Thyroid gland (tissue), 4 donors: Measurements from ENCODE around the gene TBCD. TPM values are rescaled to one million over a fixed set of nuclear protein-coding genes. Genes with fewer than 3 reads are reported as not detected.

Experiments
- DNase-seq, 2 donors: peaks; one replicate each; pipeline ENCODE4 v3.0.0-alpha.2; 2019
- H3K27ac ChIP-seq, 3 donors: fragments of 200-600 bp; sonication (generic); 1 replicate in 2 of 3; 2 replicates in 1 of 3; pipeline ENCODE4 v1.5.1; 2016 to 2019; ENCODE audit warnings: mild to moderate bottlenecking in 1 of 3, moderate library complexity in 1 of 3
- H3K27me3 ChIP-seq: fragments of 200-600 bp; sonication (generic); one replicate; pipeline ENCODE4 v1.5.1; 2019
- H3K36me3 ChIP-seq, 2 donors: fragments of 200-600 bp; sonication (generic); one replicate each; pipeline ENCODE4 v1.5.1; 2016 to 2019
- H3K4me1 ChIP-seq, 2 donors: fragments of 200-600 bp; sonication (generic); one replicate each; pipeline ENCODE4 v1.5.1; 2017 to 2019
- H3K4me3 ChIP-seq, 3 donors: fragments of 200-600 bp; sonication (generic); replicated peaks in 1 of 3; 1 replicate in 2 of 3; 2 replicates in 1 of 3; pipeline ENCODE4 v1.5.1; 2016; ENCODE audit warnings: mild to moderate bottlenecking in 1 of 3
- H3K9me3 ChIP-seq: fragments of 200-600 bp; sonication (generic); one replicate; pipeline ENCODE4 v1.5.1; 2017
- POLR2A ChIP-seq, 2 donors: fragments of 450-650 bp; IDR thresholded peaks; one replicate each; pipeline ENCODE4 v1.6.1; 2017; ENCODE audit warnings: antibody characterized with exemption in 2 of 2, mild to moderate bottlenecking in 2 of 2, moderate library complexity in 1 of 2
- WGBS, 2 donors: methylation state at CpG; one replicate each; pipeline ENCODE4 v1.1.5; 2017; 5-methylcytosine and 5-hydroxymethylcytosine counted together
- intact Hi-C: fragments of 100-400 bp; cut with DNase I; formaldehyde crosslinking; loops from one replicate; pipeline ENCODE4 v1.15.1; 2023
- total RNA-seq, 4 donors: library from RNA; depleted of rRNA; stranded (reverse); fragments of >200 nt; gene quantifications; one replicate each; pipeline ENCODE4 v1.2.3, GENCODE V29; 2016
- TF ChIP-seq, protein P1 (sequence below), 6 experiments: fragments of 200-600 bp in 3 of 6; fragments of 450-650 bp in 3 of 6; sonication (generic) in 3 of 6; IDR thresholded peaks; one replicate each; pipeline ENCODE4 v1.5.1; 2016 to 2019; ENCODE audit warnings: antibody characterized with exemption in 6 of 6, mild to moderate bottlenecking in 2 of 6, inconsistent platforms in 1 of 6, moderate library complexity in 1 of 6

TBCD gene
- total RNA-seq, 4 donors from 2014 or later = 72.6 to 85.9 (median 79.6) TPM

DNA sequence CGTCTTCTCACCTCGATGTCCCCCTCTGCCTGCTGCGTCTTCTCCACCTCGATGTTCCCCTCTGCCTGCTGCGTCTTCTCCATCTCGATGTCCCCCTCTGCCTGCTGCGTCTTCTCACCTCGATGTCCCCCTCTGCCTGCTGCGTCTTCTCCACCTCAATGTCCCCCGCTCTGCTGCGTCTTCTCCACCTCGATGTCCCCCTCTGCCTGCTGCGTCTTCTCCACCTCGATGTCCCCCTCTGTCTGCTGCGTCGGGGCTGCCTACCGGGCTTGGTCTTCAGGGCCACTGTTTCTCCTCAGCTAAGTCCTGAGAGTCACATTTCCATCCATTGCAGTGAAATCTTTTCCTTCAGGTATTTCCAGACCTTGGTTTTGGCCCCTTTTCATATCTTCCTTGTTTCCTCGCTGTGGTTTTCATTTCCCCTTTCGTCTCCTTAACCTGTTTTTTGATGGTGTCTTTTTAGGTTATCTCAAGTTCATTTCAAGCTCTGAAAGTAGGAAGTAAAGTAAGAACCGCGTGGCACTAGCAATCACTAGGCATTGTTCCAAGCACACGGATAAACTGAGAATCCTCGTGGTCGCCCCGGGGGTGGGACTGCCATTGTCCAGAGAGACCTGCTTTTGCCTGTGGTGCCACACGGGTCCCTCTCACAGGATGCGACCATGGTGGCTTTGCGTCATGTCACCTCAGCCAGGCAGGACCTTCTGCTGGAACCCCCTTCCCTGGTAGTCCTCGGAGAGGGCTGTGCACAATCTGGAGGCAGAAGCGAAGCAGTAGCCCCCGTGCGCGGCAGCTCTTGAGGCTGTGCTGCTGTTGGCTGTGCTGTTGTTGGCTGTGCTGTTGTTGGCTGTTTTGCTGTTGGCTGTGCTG is 97.4 kb downstream of the TBCD start:
- H3K27ac ChIP-seq = no peak overlapping the region
- H3K4me3 ChIP-seq = no peak overlapping the region
- H3K36me3 ChIP-seq = no peaks in the 10 kb centered on the region
- DNase-seq = no peak
- 87% methylated on average over 33 of the region's 33 CpGs for WGBS, 2 donors
- H3K4me1 ChIP-seq = peaks cover 9% of the 10 kb centered on the region in 2 donors
- TF ChIP-seq POLR2A (IDR thresholded peaks at IDR 0.05) = no peak
- TF ChIP-seq, protein P1, sequence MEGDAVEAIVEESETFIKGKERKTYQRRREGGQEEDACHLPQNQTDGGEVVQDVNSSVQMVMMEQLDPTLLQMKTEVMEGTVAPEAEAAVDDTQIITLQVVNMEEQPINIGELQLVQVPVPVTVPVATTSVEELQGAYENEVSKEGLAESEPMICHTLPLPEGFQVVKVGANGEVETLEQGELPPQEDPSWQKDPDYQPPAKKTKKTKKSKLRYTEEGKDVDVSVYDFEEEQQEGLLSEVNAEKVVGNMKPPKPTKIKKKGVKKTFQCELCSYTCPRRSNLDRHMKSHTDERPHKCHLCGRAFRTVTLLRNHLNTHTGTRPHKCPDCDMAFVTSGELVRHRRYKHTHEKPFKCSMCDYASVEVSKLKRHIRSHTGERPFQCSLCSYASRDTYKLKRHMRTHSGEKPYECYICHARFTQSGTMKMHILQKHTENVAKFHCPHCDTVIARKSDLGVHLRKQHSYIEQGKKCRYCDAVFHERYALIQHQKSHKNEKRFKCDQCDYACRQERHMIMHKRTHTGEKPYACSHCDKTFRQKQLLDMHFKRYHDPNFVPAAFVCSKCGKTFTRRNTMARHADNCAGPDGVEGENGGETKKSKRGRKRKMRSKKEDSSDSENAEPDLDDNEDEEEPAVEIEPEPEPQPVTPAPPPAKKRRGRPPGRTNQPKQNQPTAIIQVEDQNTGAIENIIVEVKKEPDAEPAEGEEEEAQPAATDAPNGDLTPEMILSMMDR (IDR thresholded peaks at IDR 0.05) = no peak
- H3K9me3 ChIP-seq = no peaks in the 10 kb centered on the region
- intact Hi-C loops = loop anchor here (10.0 kb wide), 1 partner anchor 45 kb away; no protein-coding TSS in a partner anchor
- H3K27me3 ChIP-seq = no peaks in the 10 kb centered on the region

DNA sequence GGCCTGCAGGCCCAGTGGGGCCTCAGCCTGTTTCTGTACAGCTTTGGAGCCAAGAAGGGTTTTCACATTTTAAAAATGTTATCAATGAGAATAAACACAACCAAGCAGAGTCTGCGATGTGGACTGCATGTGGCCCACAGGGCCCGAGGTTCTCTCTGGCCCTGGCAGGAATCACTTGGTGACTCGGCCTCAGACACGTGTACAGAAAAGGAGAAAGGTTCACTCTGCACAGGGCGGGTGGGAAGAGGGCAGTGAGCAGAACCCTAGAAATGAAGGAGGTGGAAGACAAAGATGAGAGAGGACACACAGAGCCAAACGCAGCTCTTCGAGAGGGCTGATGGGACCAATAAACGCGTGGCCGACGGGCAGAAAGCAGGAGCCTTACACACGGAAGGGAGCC is 99.5 kb downstream of the TBCD start:
- Histone ChIP-seq H3K4me1 (peaks cover 7 to 9% of the 10 kb centered on the region in 2 donors), H3K27ac (no peak overlapping the region), H3K4me3 (no peak overlapping the region), H3K36me3 (no peaks in the 10 kb centered on the region), H3K27me3 (no peaks in the 10 kb centered on the region), H3K9me3 (no peaks in the 10 kb centered on the region)
- WGBS, 2 donors = 93 to 95% methylated on average over 11 to 12 of the region's 12 CpGs
- intact Hi-C loops = no loop called here
- no peak for TF ChIP-seq POLR2A (IDR thresholded peaks at IDR 0.05)
- TF ChIP-seq, protein P1 (IDR thresholded peaks at IDR 0.05) = no peak
- DNase-seq = no peak

DNA sequence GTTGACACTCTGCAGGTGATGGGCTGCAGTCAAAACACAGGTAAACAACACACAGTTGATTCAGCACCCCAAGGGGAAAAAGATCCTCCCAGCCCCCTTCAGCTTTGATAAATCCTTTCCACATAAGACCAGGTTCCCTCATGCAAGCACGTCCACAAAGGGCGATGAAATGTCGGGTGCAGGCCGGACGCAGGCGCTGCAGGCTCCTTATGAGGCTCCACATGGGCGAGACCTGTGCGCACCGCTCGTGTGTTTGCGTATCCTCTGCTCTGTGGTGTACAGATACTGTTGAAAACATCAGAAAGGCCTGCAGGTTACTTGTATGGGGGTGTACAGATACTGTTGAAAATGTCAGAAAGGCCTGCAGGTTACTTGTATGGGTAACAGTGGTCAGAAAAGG is 102.4 kb downstream of the TBCD start:
- no peak overlapping the region for H3K27ac ChIP-seq
- intact Hi-C loops = no loop called here

DNA sequence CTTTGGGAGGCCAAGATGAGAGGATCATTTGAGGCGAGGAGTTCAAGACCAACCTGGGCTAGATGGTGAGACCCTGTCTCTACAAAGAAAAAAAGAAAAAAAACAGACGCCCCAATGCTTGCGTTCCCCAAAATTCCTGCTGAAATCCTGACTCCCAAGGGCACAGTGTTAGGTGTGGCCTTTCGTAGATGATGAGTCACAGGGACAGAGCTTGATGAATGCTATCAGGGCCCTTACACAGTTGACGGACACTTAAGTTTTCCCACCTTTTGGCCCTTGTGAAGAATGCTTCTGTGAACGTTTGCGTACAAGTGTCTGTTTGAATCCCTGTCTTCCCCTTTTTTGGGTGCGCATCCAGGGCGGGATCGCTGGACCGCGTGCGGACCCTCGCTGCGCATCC is 104.5 kb downstream of the TBCD start:
- intact Hi-C loops = no loop called here
- no peaks in the 10 kb centered on the region for H3K36me3 ChIP-seq
- peaks cover 25 to 34% of the 10 kb centered on the region in 2 donors for H3K4me1 ChIP-seq
- WGBS, 2 donors = 90 to 91% methylated on average over 15 of the region's 15 CpGs
- no peak overlapping the region for H3K4me3 ChIP-seq
- no peak for DNase-seq
- no peak for TF ChIP-seq POLR2A (IDR thresholded peaks at IDR 0.05)
- TF ChIP-seq, protein P1 (IDR thresholded peaks at IDR 0.05) = no peak
- H3K27ac ChIP-seq = no peak overlapping the region
- H3K9me3 ChIP-seq = no peaks in the 10 kb centered on the region
- no peaks in the 10 kb centered on the region for H3K27me3 ChIP-seq

More for the DNA sequence above, 102.4 kb downstream of the TBCD start:
- H3K27me3 ChIP-seq = no peaks in the 10 kb centered on the region
- H3K36me3 ChIP-seq = no peaks in the 10 kb centered on the region
- no peak for DNase-seq
- peaks cover 11 to 15% of the 10 kb centered on the region in 2 donors for H3K4me1 ChIP-seq
- 95% methylated on average over 11 of the region's 11 CpGs for WGBS, 2 donors
- no peak overlapping the region for H3K4me3 ChIP-seq
- no peaks in the 10 kb centered on the region for H3K9me3 ChIP-seq
- no peak for TF ChIP-seq POLR2A (IDR thresholded peaks at IDR 0.05)
- TF ChIP-seq, protein P1 (IDR thresholded peaks at IDR 0.05) = no peak
